Naive thymus-derived CD4-positive, alpha-beta T cell (primary cell): Measurements from ENCODE around the gene ARHGAP12. TPM values are rescaled to one million over a fixed set of nuclear protein-coding genes. Genes with fewer than 3 reads are reported as not detected.

Source experiments
- ATAC-seq: fragments of 150-1000 bp; cut with Tn5 transposase; 2 replicates; pipeline ENCODE4 v1.10.0; 2021; ENCODE audit warnings: mild to moderate bottlenecking, moderate library complexity
- CTCF ChIA-PET: fragments of 350-600 bp; sonication (Branson Sonifier 250); formaldehyde crosslinking; loops from one replicate; lab custom pipeline; 2021; ENCODE audit warnings: antibody characterized with exemption; lab: Charles Lee
- POLR2A ChIA-PET: fragments of 350-600 bp; sonication (Branson Sonifier 250); formaldehyde crosslinking; loops from one replicate; lab custom pipeline; 2021; ENCODE audit warnings: antibody characterized with exemption, inconsistent platforms; lab: Charles Lee
- DNase-seq, 9 donors: peaks; one replicate each; pipeline versions ENCODE4 v3.0.0 to v3.0.0-alpha.2; 2020 to 2022; ENCODE audit warnings: mixed read lengths in 1 of 9
- H3K27ac ChIP-seq: one replicate; pipeline ENCODE4 v1.7.0; 2013; ENCODE audit warnings: mild to moderate bottlenecking, low read depth, low read length, moderate library complexity
- H3K27me3 ChIP-seq, 2 donors: one replicate each; pipeline ENCODE4 v1.7.0; 2013; ENCODE audit warnings: low read length in 2 of 2, mild to moderate bottlenecking in 2 of 2, moderate library complexity in 2 of 2; ENCODE audit not compliant: control insufficient read depth in 2 of 2, insufficient read depth in 2 of 2
- H3K36me3 ChIP-seq, 3 experiments: 1 replicate in 2 of 3; 2 replicates in 1 of 3; pipeline ENCODE4 v1.7.0; 2013; ENCODE audit warnings: low read length in 3 of 3, mild to moderate bottlenecking in 3 of 3, moderate library complexity in 1 of 3; ENCODE audit not compliant: insufficient read depth in 3 of 3, control insufficient read depth in 2 of 3
- H3K4me1 ChIP-seq, 2 donors: one replicate each; pipeline ENCODE4 v1.7.0; 2013; ENCODE audit warnings: low read length in 2 of 2, mild to moderate bottlenecking in 2 of 2, moderate library complexity in 1 of 2; ENCODE audit not compliant: control insufficient read depth in 2 of 2, insufficient read depth in 2 of 2
- H3K4me3 ChIP-seq: 2 replicates; pipeline ENCODE4 v1.7.0; 2013; ENCODE audit warnings: mild to moderate bottlenecking, low read length
- H3K9me3 ChIP-seq, 3 experiments: 1 replicate in 2 of 3; 2 replicates in 1 of 3; pipeline ENCODE4 v1.7.0; 2013; ENCODE audit warnings: low read length in 3 of 3; ENCODE audit not compliant: control insufficient read depth in 2 of 3
- H3K27ac Mint-ChIP-seq, 9 donors: one replicate each; pipeline ENCODE4 v1.8.0; 2020 to 2022; ENCODE audit warnings: mixed read lengths in 9 of 9, mild to moderate bottlenecking in 8 of 9, moderate library complexity in 5 of 9, inconsistent platforms in 2 of 9
- H3K27me3 Mint-ChIP-seq, 5 donors: one replicate each; pipeline ENCODE4 v1.8.0; 2021 to 2022; ENCODE audit warnings: mixed read lengths in 5 of 5, mild to moderate bottlenecking in 1 of 5
- H3K36me3 Mint-ChIP-seq, 5 donors: one replicate each; pipeline ENCODE4 v1.8.0; 2020 to 2022; ENCODE audit warnings: mixed read lengths in 5 of 5, mild to moderate bottlenecking in 3 of 5, inconsistent platforms in 1 of 5
- H3K4me1 Mint-ChIP-seq, 7 donors: one replicate each; pipeline ENCODE4 v1.8.0; 2020 to 2022; ENCODE audit warnings: mixed read lengths in 7 of 7, mild to moderate bottlenecking in 3 of 7, inconsistent platforms in 1 of 7
- H3K4me3 Mint-ChIP-seq, 10 donors: one replicate each; pipeline ENCODE4 v1.8.0; 2020 to 2022; ENCODE audit warnings: mild to moderate bottlenecking in 10 of 10, mixed read lengths in 10 of 10, moderate library complexity in 6 of 10, inconsistent platforms in 2 of 10
- H3K9me3 Mint-ChIP-seq, 11 donors: one replicate each; pipeline ENCODE4 v1.8.0; 2020 to 2022; ENCODE audit warnings: mixed read lengths in 11 of 11, mild to moderate bottlenecking in 4 of 11, inconsistent platforms in 1 of 11, moderate library complexity in 1 of 11
- intact Hi-C, 2 donors: fragments of 100-400 bp; cut with micrococcal nuclease; formaldehyde crosslinking; loops; one replicate each; pipeline ENCODE4 v1.15.1; 2023
- polyA plus RNA-seq, 2 donors: library from polyadenylated mRNA; unstranded; fragments of 300-500 nt; fragmentation: Illumina TruSeq; gene quantifications; one replicate each; pipeline ENCODE4 v1.2.3, GENCODE V29; 2021
- total RNA-seq, 6 experiments: library from RNA in 5 of 6; stranded (reverse) in 5 of 6; gene quantifications; 1 replicate in 5 of 6; 2 replicates in 1 of 6; pipeline ENCODE4 v1.2.3 and lab custom pipeline; 2021 to 2026

The ARHGAP12 gene
- total and polyA plus RNA-seq, 7 experiments from 2014 or later: 10.5 to 34.6 (median 22.4) TPM

- DNase-seq: peak in 8 of 9 donors; percentile 25 to 71 (median 51)
- no peaks in the 10 kb centered on the region for H3K27me3 ChIP-seq
- CTCF ChIA-PET: no interaction called here
Observed at GRCh38 chr10:31927884-31928548, 615 bp downstream of the ARHGAP12 start.

GRCh38 chr10:31927565-31927883 is 1.1 kb downstream of the ARHGAP12 start:
- Mint-ChIP-seq H3K27me3 (peaks cover 0 to 9% (median 0%) of the 10 kb centered on the region in 5 donors), H3K4me3 (peak overlapping the region; percentile 73 to 95 (median 92)), H3K36me3 (peaks cover 0 to 2% (median 0%) of the 10 kb centered on the region in 5 donors), H3K9me3 (no peaks in the 10 kb centered on the region), H3K4me1 (peaks cover 34 to 63% (median 57%) of the 10 kb centered on the region in 7 donors), H3K27ac (peak overlapping the region; percentile 62 to 93 (median 86))
- H3K9me3 ChIP-seq: no peaks in the 10 kb centered on the region
- ATAC-seq (peak; percentile 1), DNase-seq (peak in 3 of 9 donors; percentile 20 to 40 (median 30))
- H3K4me1 ChIP-seq: peaks cover 10% of the 10 kb centered on the region in 2 donors
- peaks cover 0 to 11% (median 0%) of the 10 kb centered on the region in 3 experiments for H3K36me3 ChIP-seq
- intact Hi-C loops: loop anchor here (1.0 to 10.0 kb wide), 12 partner anchors 50 to 1583 kb away; partner anchors contain the start of genes MAP3K8 (in 1 of the 2), MTPAP (in 1 of the 2) and ZNF438 (in 1 of the 2)
- H3K4me3 ChIP-seq: peak overlapping the region; percentile 90
- peak overlapping the region; percentile 84 for H3K27ac ChIP-seq
- ChIA-PET CTCF (no interaction called here), POLR2A (interaction anchor here (1.2 kb wide), 1 partner anchor 8 kb away, joined by 4 read pairs; no protein-coding TSS in a partner anchor)
- H3K27me3 ChIP-seq: no peaks in the 10 kb centered on the region

More at GRCh38 chr10:31927884-31928548, 615 bp downstream of the ARHGAP12 start:
- H3K4me1 Mint-ChIP-seq: peaks cover 30 to 58% (median 52%) of the 10 kb centered on the region in 7 donors
- no peaks in the 10 kb centered on the region for H3K9me3 Mint-ChIP-seq
- Histone ChIP-seq H3K4me3 (peak overlapping the region; percentile 90), H3K36me3 (peaks cover 0 to 11% (median 0%) of the 10 kb centered on the region in 3 experiments), H3K27ac (peak overlapping the region; percentile 84), H3K4me1 (peaks cover 10% of the 10 kb centered on the region in 2 donors), H3K9me3 (no peaks in the 10 kb centered on the region)
- peak overlapping the region; percentile 62 to 93 (median 86) for H3K27ac Mint-ChIP-seq
- peak; percentile 62 for ATAC-seq
- H3K27me3 Mint-ChIP-seq: peaks cover 0 to 9% (median 0%) of the 10 kb centered on the region in 5 donors
- H3K36me3 Mint-ChIP-seq: peaks cover 0 to 2% (median 0%) of the 10 kb centered on the region in 5 donors
- POLR2A ChIA-PET: interaction anchor here (1.2 kb wide), 1 partner anchor 9 kb away, joined by 4 read pairs; no protein-coding TSS in a partner anchor
- intact Hi-C loops: loop anchor here (1.0 to 10.0 kb wide), 18 partner anchors 19 to 1583 kb away; partner anchors contain the start of genes ZEB1 (in 2 of the 2), KIF5B (in 1 of the 2), MAP3K8 (in 1 of the 2) and MTPAP (in 1 of the 2)
- H3K4me3 Mint-ChIP-seq: peak overlapping the region; percentile 73 to 95 (median 92)

- Mint-ChIP-seq H3K4me1 (peaks cover 36 to 67% (median 63%) of the 10 kb centered on the region in 7 donors), H3K9me3 (no peaks in the 10 kb centered on the region), H3K36me3 (peaks cover 0 to 2% (median 0%) of the 10 kb centered on the region in 5 donors), H3K4me3 (peak overlapping the region; percentile 73 to 95 (median 92)), H3K27me3 (peaks cover 0 to 9% (median 0%) of the 10 kb centered on the region in 5 donors), H3K27ac (peak overlapping the region; percentile 62 to 93 (median 86))
- Histone ChIP-seq H3K36me3 (peaks cover 0 to 11% (median 0%) of the 10 kb centered on the region in 3 experiments), H3K27ac (peak overlapping the region; percentile 84), H3K27me3 (no peaks in the 10 kb centered on the region), H3K4me3 (peak overlapping the region; percentile 90), H3K9me3 (no peaks in the 10 kb centered on the region), H3K4me1 (peaks cover 10% of the 10 kb centered on the region in 2 donors)
- ChIA-PET CTCF (no interaction called here), POLR2A (interaction anchor here (1.2 kb wide), 1 partner anchor 8 kb away, joined by 4 read pairs; no protein-coding TSS in a partner anchor)
- ATAC-seq: no peak
- intact Hi-C loops: loop anchor here (1.0 to 10.0 kb wide), 12 partner anchors 50 to 1582 kb away; partner anchors contain the start of genes MAP3K8 (in 1 of the 2), MTPAP (in 1 of the 2) and ZNF438 (in 1 of the 2)
- DNase-seq: no peak
Observed at GRCh38 chr10:31926765-31927564, 1.7 kb downstream of the ARHGAP12 start.

- CTCF ChIA-PET: interaction anchor here (0.7 kb wide), 1 partner anchor 50 kb away, joined by 3 read pairs; no protein-coding TSS in a partner anchor
- intact Hi-C loops: loop anchor here (5.0 to 10.0 kb wide), 11 partner anchors 49 to 1581 kb away; partner anchors contain the start of genes MAP3K8 (in 1 of the 2), MTPAP (in 1 of the 2) and ZNF438 (in 1 of the 2)
- Mint-ChIP-seq H3K27me3 (peaks cover 0 to 8% (median 0%) of the 10 kb centered on the region in 5 donors), H3K27ac (peak overlapping the region in 5 of 9 donors; percentile 4 to 86 (median 29)), H3K4me3 (peak overlapping the region in 5 of 10 donors; percentile 33 to 95 (median 79)), H3K9me3 (no peaks in the 10 kb centered on the region), H3K36me3 (peaks cover 0 to 3% (median 0%) of the 10 kb centered on the region in 5 donors), H3K4me1 (peaks cover 42 to 75% (median 71%) of the 10 kb centered on the region in 7 donors)
- Histone ChIP-seq H3K4me1 (peaks cover 10% of the 10 kb centered on the region in 2 donors), H3K9me3 (no peaks in the 10 kb centered on the region), H3K27ac (no peak overlapping the region), H3K36me3 (peaks cover 0 to 11% (median 0%) of the 10 kb centered on the region in 3 experiments), H3K27me3 (no peaks in the 10 kb centered on the region), H3K4me3 (no peak overlapping the region)
- POLR2A ChIA-PET: interaction anchor here (0.6 kb wide), 1 partner anchor 38 kb away, joined by 4 read pairs; no protein-coding TSS in a partner anchor
- DNase-seq (no peak), ATAC-seq (no peak)
Observed at GRCh38 chr10:31926160-31926559, 2.5 kb downstream of the ARHGAP12 start.

- Mint-ChIP-seq H3K4me1 (peaks cover 40 to 76% (median 72%) of the 10 kb centered on the region in 7 donors), H3K4me3 (peak overlapping the region in 5 of 10 donors; percentile 3 to 53 (median 14)), H3K27me3 (no peaks in the 10 kb centered on the region), H3K9me3 (no peaks in the 10 kb centered on the region), H3K36me3 (peaks cover 0 to 4% (median 0%) of the 10 kb centered on the region in 5 donors), H3K27ac (peak overlapping the region in 8 of 9 donors; percentile 23 to 83 (median 74))
- peak in 2 of 9 donors; percentile 9 to 26 for DNase-seq
- Histone ChIP-seq H3K27me3 (no peaks in the 10 kb centered on the region), H3K36me3 (peaks cover 0 to 11% (median 0%) of the 10 kb centered on the region in 3 experiments), H3K4me1 (peaks cover 0 to 10% of the 10 kb centered on the region in 2 donors), H3K4me3 (no peak overlapping the region), H3K9me3 (no peaks in the 10 kb centered on the region), H3K27ac (no peak overlapping the region)
- ChIA-PET POLR2A (no interaction called here), CTCF (no interaction called here)
- intact Hi-C loops: loop anchor here (5.0 to 10.0 kb wide), 11 partner anchors 48 to 1580 kb away; partner anchors contain the start of genes MAP3K8 (in 1 of the 2), MTPAP (in 1 of the 2) and ZNF438 (in 1 of the 2)
- ATAC-seq: no peak
Observed at GRCh38 chr10:31924833-31925232, 3.8 kb downstream of the ARHGAP12 start.
